D341Med (cell line): ENCODE results near the gene BCL6.

Experiments
- DNase-seq: peaks from one replicate; pipeline ENCODE4 v3.0.0; 2012; ENCODE audit warnings: low spot score

The BCL6 gene

GRCh38 chr3:187673012-187673411 lies 72.3 kb downstream of the BCL6 start:
- DNase-seq, result no peak
